Mesendoderm (in vitro differentiated cells): Measurements from ENCODE around the gene ADAM23.

Experiments
- DNase-seq: peaks from one replicate; pipeline ENCODE4 v3.0.0; 2013
- H2AK5ac ChIP-seq: 2 replicates; pipeline ENCODE4 v1.6.1; 2013; ENCODE audit warnings: low read length, inconsistent platforms
- H2BK120ac ChIP-seq: 2 replicates; pipeline ENCODE4 v1.6.1; 2013; ENCODE audit warnings: low read depth, mild to moderate bottlenecking, low read length, moderate library complexity, mixed read lengths
- H2BK15ac ChIP-seq: replicated peaks from 2 replicates; pipeline ENCODE4 v1.6.1; 2013; ENCODE audit warnings: low read depth, mild to moderate bottlenecking, moderate library complexity
- H2BK5ac ChIP-seq: 2 replicates; pipeline ENCODE4 v1.6.1; 2013; ENCODE audit warnings: low read length, inconsistent platforms
- H3K18ac ChIP-seq: 2 replicates; pipeline ENCODE4 v1.6.1; 2013; ENCODE audit warnings: mild to moderate bottlenecking, low read length, mixed read lengths
- H3K23ac ChIP-seq: one replicate; pipeline ENCODE4 v1.6.1; 2013; ENCODE audit warnings: low read length
- H3K27ac ChIP-seq: 2 replicates; pipeline ENCODE4 v1.5.1; 2013; ENCODE audit warnings: low read depth, mild to moderate bottlenecking, inconsistent platforms, low read length, moderate library complexity
- H3K27me3 ChIP-seq: 2 replicates; pipeline ENCODE4 v1.6.1; 2013; ENCODE audit warnings: low read length, control low read depth, mild to moderate bottlenecking, inconsistent platforms; ENCODE audit not compliant: insufficient read depth, poor library complexity
- H3K36me3 ChIP-seq: 2 replicates; pipeline ENCODE4 v1.6.1; 2013; ENCODE audit warnings: low read length, inconsistent platforms; ENCODE audit not compliant: control insufficient read depth, insufficient read depth
- H3K4ac ChIP-seq: one replicate; pipeline ENCODE4 v1.6.1; 2013; ENCODE audit warnings: low read depth, mild to moderate bottlenecking, low read length, moderate library complexity
- H3K4me1 ChIP-seq: 2 replicates; pipeline ENCODE4 v1.6.1; 2013; ENCODE audit warnings: low read depth, low read length, inconsistent platforms; ENCODE audit not compliant: control insufficient read depth
- H3K4me2 ChIP-seq: 2 replicates; pipeline ENCODE4 v1.6.1; 2013; ENCODE audit warnings: low read length
- H3K4me3 ChIP-seq: 2 replicates; pipeline ENCODE4 v1.5.1; 2013; ENCODE audit warnings: mild to moderate bottlenecking, low read length
- H3K56ac ChIP-seq: one replicate; pipeline ENCODE4 v1.6.1; 2013; ENCODE audit warnings: low read length
- H3K79me1 ChIP-seq: 2 replicates; pipeline ENCODE4 v1.6.1; 2013; ENCODE audit warnings: low read length, inconsistent platforms
- H3K79me2 ChIP-seq: 2 replicates; pipeline ENCODE4 v1.6.1; 2013; ENCODE audit warnings: mild to moderate bottlenecking, low read length; ENCODE audit not compliant: control insufficient read depth, insufficient read depth
- H3K9ac ChIP-seq: 2 replicates; pipeline ENCODE4 v1.6.1; 2013; ENCODE audit warnings: low read length, inconsistent platforms
- H4K5ac ChIP-seq: one replicate; pipeline ENCODE4 v1.6.1; 2013; ENCODE audit warnings: low read length
- H4K8ac ChIP-seq: one replicate; pipeline ENCODE4 v1.6.1; 2013; ENCODE audit warnings: low read depth, mild to moderate bottlenecking, control low read depth, low read length, moderate library complexity
- WGBS: extraction: QIAGEN DNeasy Blood & Tissue Kit; methylation state at CpG from one replicate; pipeline ENCODE4 v1.1.7; 2013; ENCODE audit warnings: low lambda C conversion rate, missing lambda C conversion rate; ENCODE audit not compliant: insufficient coverage; ENCODE audit errors: extremely low coverage; 5-methylcytosine and 5-hydroxymethylcytosine counted together

The ADAM23 gene

GRCh38 chr2:206518997-206519396 is 75.7 kb downstream of the ADAM23 start:
- H3K9ac ChIP-seq: no peak overlapping the region
- no peak overlapping the region for H3K4me3 ChIP-seq
- no peaks in the 10 kb centered on the region for H3K79me2 ChIP-seq
- H3K79me1 ChIP-seq: no peaks in the 10 kb centered on the region
- H2BK120ac ChIP-seq: no peak overlapping the region
- H3K36me3 ChIP-seq: no peaks in the 10 kb centered on the region
- DNase-seq: no peak
- no peak overlapping the region for H3K4me2 ChIP-seq
- H3K56ac ChIP-seq: no peak overlapping the region
- no peak overlapping the region for H3K4ac ChIP-seq
- H4K8ac ChIP-seq: no peak overlapping the region
- H2BK15ac ChIP-seq: no peak overlapping the region
- H3K23ac ChIP-seq: no peak overlapping the region
- H3K18ac ChIP-seq: no peak overlapping the region
- no peak overlapping the region for H2AK5ac ChIP-seq
- no peak overlapping the region for H4K5ac ChIP-seq
- peaks cover 2% of the 10 kb centered on the region for H3K4me1 ChIP-seq
- H3K27me3 ChIP-seq: no peaks in the 10 kb centered on the region
- H2BK5ac ChIP-seq: no peak overlapping the region
- H3K27ac ChIP-seq: no peak overlapping the region
- WGBS: no CpG with 5 or more reads among the region's 2 CpGs

- H3K36me3 ChIP-seq: no peaks in the 10 kb centered on the region
- H2BK5ac ChIP-seq: no peak overlapping the region
- no peak overlapping the region for H2AK5ac ChIP-seq
- H2BK120ac ChIP-seq: no peak overlapping the region
- peak; percentile 55 for DNase-seq
- H3K27me3 ChIP-seq: no peaks in the 10 kb centered on the region
- no peak overlapping the region for H4K8ac ChIP-seq
- no CpG with 5 or more reads among the region's 3 CpGs for WGBS
- H3K23ac ChIP-seq: no peak overlapping the region
- H3K79me1 ChIP-seq: no peaks in the 10 kb centered on the region
- no peak overlapping the region for H3K27ac ChIP-seq
- H3K4me3 ChIP-seq: no peak overlapping the region
- H3K4ac ChIP-seq: no peak overlapping the region
- H3K9ac ChIP-seq: no peak overlapping the region
- H3K18ac ChIP-seq: no peak overlapping the region
- no peaks in the 10 kb centered on the region for H3K79me2 ChIP-seq
- no peak overlapping the region for H4K5ac ChIP-seq
- H3K4me1 ChIP-seq: peaks cover 2% of the 10 kb centered on the region
- no peak overlapping the region for H2BK15ac ChIP-seq
- no peak overlapping the region for H3K4me2 ChIP-seq
- H3K56ac ChIP-seq: no peak overlapping the region
Observed at GRCh38 chr2:206520450-206520849, 77.1 kb downstream of the ADAM23 start.

- Histone ChIP-seq H2AK5ac (no peak overlapping the region), H3K27me3 (no peaks in the 10 kb centered on the region), H3K18ac (no peak overlapping the region), H4K5ac (no peak overlapping the region), H3K9ac (no peak overlapping the region), H3K4ac (no peak overlapping the region), H3K56ac (no peak overlapping the region), H2BK5ac (no peak overlapping the region), H4K8ac (no peak overlapping the region), H3K27ac (no peak overlapping the region), H3K36me3 (no peaks in the 10 kb centered on the region), H3K23ac (no peak overlapping the region), H3K79me2 (no peaks in the 10 kb centered on the region), H2BK15ac (no peak overlapping the region), H2BK120ac (no peak overlapping the region), H3K4me3 (no peak overlapping the region), H3K79me1 (no peaks in the 10 kb centered on the region), H3K4me1 (peaks cover 2% of the 10 kb centered on the region), H3K4me2 (no peak overlapping the region)
- WGBS: no CpG with 5 or more reads among the region's 3 CpGs
- no peak for DNase-seq
Observed at GRCh38 chr2:206521115-206521514, 77.8 kb downstream of the ADAM23 start.

- no peak overlapping the region for H3K56ac ChIP-seq
- H2BK5ac ChIP-seq: no peak overlapping the region
- WGBS: no CpG with 5 or more reads among the region's 1 CpG
- no peak overlapping the region for H3K27ac ChIP-seq
- H3K4ac ChIP-seq: no peak overlapping the region
- no peak overlapping the region for H2BK120ac ChIP-seq
- DNase-seq: no peak
- H3K27me3 ChIP-seq: no peaks in the 10 kb centered on the region
- H2AK5ac ChIP-seq: no peak overlapping the region
- no peak overlapping the region for H3K4me3 ChIP-seq
- no peak overlapping the region for H4K5ac ChIP-seq
- H3K9ac ChIP-seq: no peak overlapping the region
- no peak overlapping the region for H3K23ac ChIP-seq
- no peak overlapping the region for H3K18ac ChIP-seq
- no peaks in the 10 kb centered on the region for H3K79me2 ChIP-seq
- H3K36me3 ChIP-seq: no peaks in the 10 kb centered on the region
- H3K4me2 ChIP-seq: no peak overlapping the region
- no peak overlapping the region for H2BK15ac ChIP-seq
- no peaks in the 10 kb centered on the region for H3K79me1 ChIP-seq
- H3K4me1 ChIP-seq: peaks cover 2% of the 10 kb centered on the region
- no peak overlapping the region for H4K8ac ChIP-seq
Observed at GRCh38 chr2:206521612-206522011, 78.3 kb downstream of the ADAM23 start.

DNA sequence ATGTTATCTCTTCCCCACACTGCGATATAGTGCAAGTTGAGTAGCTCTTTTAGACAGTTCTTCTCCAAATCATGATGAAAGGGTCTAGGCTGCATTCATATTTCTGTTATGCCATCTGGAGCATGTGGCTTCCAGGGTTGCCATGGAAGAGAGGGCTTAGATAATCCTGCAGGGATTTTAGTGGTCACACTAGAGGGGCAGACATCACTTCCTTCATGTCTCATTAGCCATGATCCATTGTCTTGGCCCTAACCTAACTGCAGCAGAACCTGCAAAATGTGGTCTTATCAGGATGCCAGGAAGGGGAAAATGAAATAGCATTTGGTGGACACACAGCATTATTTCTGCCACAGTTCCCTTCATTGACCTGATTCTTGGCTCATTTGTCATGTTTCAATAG is 83.1 kb downstream of the ADAM23 start:
- Histone ChIP-seq H3K79me1 (no peaks in the 10 kb centered on the region), H3K56ac (no peak overlapping the region), H2BK5ac (no peak overlapping the region), H3K4me2 (no peak overlapping the region), H3K4me1 (no peaks in the 10 kb centered on the region), H3K36me3 (no peaks in the 10 kb centered on the region), H4K5ac (no peak overlapping the region), H3K18ac (no peak overlapping the region), H3K4ac (no peak overlapping the region), H2BK15ac (no peak overlapping the region), H3K79me2 (no peaks in the 10 kb centered on the region), H3K9ac (no peak overlapping the region), H4K8ac (no peak overlapping the region), H3K4me3 (no peak overlapping the region), H3K27ac (no peak overlapping the region), H2BK120ac (no peak overlapping the region), H3K27me3 (no peaks in the 10 kb centered on the region), H3K23ac (no peak overlapping the region), H2AK5ac (no peak overlapping the region)
- WGBS: no CpG with 5 or more reads among the region's 1 CpG
- no peak for DNase-seq

GRCh38 chr2:206527153-206527552 is 83.8 kb downstream of the ADAM23 start:
- no peak overlapping the region for H3K27ac ChIP-seq
- H4K8ac ChIP-seq: no peak overlapping the region
- no peaks in the 10 kb centered on the region for H3K36me3 ChIP-seq
- no peak overlapping the region for H2BK120ac ChIP-seq
- no peak overlapping the region for H3K4me3 ChIP-seq
- no peaks in the 10 kb centered on the region for H3K27me3 ChIP-seq
- no peaks in the 10 kb centered on the region for H3K79me2 ChIP-seq
- H4K5ac ChIP-seq: no peak overlapping the region
- no peaks in the 10 kb centered on the region for H3K79me1 ChIP-seq
- DNase-seq: no peak
- no peak overlapping the region for H3K23ac ChIP-seq
- H3K56ac ChIP-seq: no peak overlapping the region
- H2BK5ac ChIP-seq: no peak overlapping the region
- no peak overlapping the region for H3K4me2 ChIP-seq
- H2BK15ac ChIP-seq: no peak overlapping the region
- no peak overlapping the region for H2AK5ac ChIP-seq
- WGBS: no CpG with 5 or more reads among the region's 2 CpGs
- H3K4ac ChIP-seq: no peak overlapping the region
- no peaks in the 10 kb centered on the region for H3K4me1 ChIP-seq
- H3K9ac ChIP-seq: no peak overlapping the region
- no peak overlapping the region for H3K18ac ChIP-seq
